K562 treated with DMSO at 1 percent for 4 hours (cell line): Measurements from ENCODE around the gene HELLS. TPM values are rescaled to one million over a fixed set of nuclear protein-coding genes. Genes with fewer than 3 reads are reported as not detected.

Experiments used
- total RNA-seq: library from RNA; unstranded; fragments of 300-600 nt; gene quantifications from 2 replicates; pipeline ENCODE4 v1.2.3, GENCODE V29; 2022; ENCODE audit not compliant: insufficient read depth

Gene HELLS
- total RNA-seq = 11.2 and 13.8 TPM in 2 replicates

GRCh38 chr10:94545391-94546048 is at the start of gene HELLS:
HELLS (plus strand) TSS chr10:94545788; CDS start chr10:94545922, 134 bp downstream.

Other genes starting within 250 kb of the HELLS start
- 4.4 TPM in 2 replicates for gene NOC3L, start 182.8 kb upstream of the HELLS start, total RNA-seq
- gene TBC1D12, start 143.2 kb upstream of the HELLS start, total RNA-seq = 8.3 and 9.1 TPM in 2 replicates
- not detected in 2 replicates for gene CYP2C18, start 137.9 kb downstream of the HELLS start, total RNA-seq
- gene CYP2C19, start 216.9 kb downstream of the HELLS start, total RNA-seq = not detected in 2 replicates